HL-60 (cell line): ENCODE measurements around the gene TAS1R1.
A peak's percentile ranks its signal among the peaks of the same experiment; 100 is the strongest.
"Not testable (repeated sequence)": the region's sequence is repeated elsewhere in the genome, so short reads cannot be mapped to it uniquely, and the experiment has no call there.

Source experiments
- DNase-seq, 2 experiments: peaks; one replicate each; pipeline ENCODE4 v3.0.0-alpha.2; 2010 to 2020; ENCODE audit warnings: low read depth in 1 of 2, low spot score in 1 of 2
- H3K27ac ChIP-seq: fragments of 250-450 bp; sonication (Bioruptor Pico); replicated peaks from 2 replicates; pipeline ENCODE4 v1.5.1; 2020; ENCODE audit warnings: mild to moderate bottlenecking, moderate library complexity
- H3K27me3 ChIP-seq: fragments of 250-450 bp; sonication (Bioruptor Pico); 2 replicates; pipeline ENCODE4 v1.5.1; 2021; ENCODE audit warnings: mild to moderate bottlenecking, moderate library complexity; ENCODE audit not compliant: insufficient read depth, poor library complexity, severe bottlenecking
- H3K4me3 ChIP-seq: replicated peaks from 2 replicates; pipeline ENCODE4 v1.5.1; 2011; ENCODE audit warnings: mild to moderate bottlenecking, control low read depth, low read length; ENCODE audit not compliant: insufficient read depth
- GABPA ChIP-seq: IDR thresholded peaks from 2 replicates; pipeline ENCODE4 v1.6.1; 2012; ENCODE audit warnings: low read depth
- POLR2AphosphoS5 ChIP-seq: IDR thresholded peaks from 2 replicates; pipeline ENCODE4 v1.6.1; 2012; ENCODE audit warnings: low read depth
- SPI1 ChIP-seq: IDR thresholded peaks from 2 replicates; pipeline ENCODE4 v1.6.1; 2012; ENCODE audit warnings: low read depth, mild to moderate bottlenecking, borderline replicate concordance
- TF ChIP-seq, protein P1 (sequence below): IDR thresholded peaks from 2 replicates; pipeline ENCODE4 v1.6.1; 2012; ENCODE audit warnings: low read depth; ENCODE audit not compliant: insufficient replicate concordance
- TF ChIP-seq, protein P2 (sequence below): IDR thresholded peaks from one replicate; pipeline ENCODE4 v1.5.1; 2011; ENCODE audit warnings: low read length, control low read depth, inconsistent platforms; ENCODE audit not compliant: insufficient read depth

The TAS1R1 gene

GRCh38 chr1:6599141-6599975 lies 44.3 kb downstream of the TAS1R1 start:
- H3K27ac ChIP-seq = peak overlapping the region; percentile 81
- peak overlapping the region; percentile 93 for H3K4me3 ChIP-seq
- no peak for TF ChIP-seq POLR2AphosphoS5
- TF ChIP-seq, protein P1, sequence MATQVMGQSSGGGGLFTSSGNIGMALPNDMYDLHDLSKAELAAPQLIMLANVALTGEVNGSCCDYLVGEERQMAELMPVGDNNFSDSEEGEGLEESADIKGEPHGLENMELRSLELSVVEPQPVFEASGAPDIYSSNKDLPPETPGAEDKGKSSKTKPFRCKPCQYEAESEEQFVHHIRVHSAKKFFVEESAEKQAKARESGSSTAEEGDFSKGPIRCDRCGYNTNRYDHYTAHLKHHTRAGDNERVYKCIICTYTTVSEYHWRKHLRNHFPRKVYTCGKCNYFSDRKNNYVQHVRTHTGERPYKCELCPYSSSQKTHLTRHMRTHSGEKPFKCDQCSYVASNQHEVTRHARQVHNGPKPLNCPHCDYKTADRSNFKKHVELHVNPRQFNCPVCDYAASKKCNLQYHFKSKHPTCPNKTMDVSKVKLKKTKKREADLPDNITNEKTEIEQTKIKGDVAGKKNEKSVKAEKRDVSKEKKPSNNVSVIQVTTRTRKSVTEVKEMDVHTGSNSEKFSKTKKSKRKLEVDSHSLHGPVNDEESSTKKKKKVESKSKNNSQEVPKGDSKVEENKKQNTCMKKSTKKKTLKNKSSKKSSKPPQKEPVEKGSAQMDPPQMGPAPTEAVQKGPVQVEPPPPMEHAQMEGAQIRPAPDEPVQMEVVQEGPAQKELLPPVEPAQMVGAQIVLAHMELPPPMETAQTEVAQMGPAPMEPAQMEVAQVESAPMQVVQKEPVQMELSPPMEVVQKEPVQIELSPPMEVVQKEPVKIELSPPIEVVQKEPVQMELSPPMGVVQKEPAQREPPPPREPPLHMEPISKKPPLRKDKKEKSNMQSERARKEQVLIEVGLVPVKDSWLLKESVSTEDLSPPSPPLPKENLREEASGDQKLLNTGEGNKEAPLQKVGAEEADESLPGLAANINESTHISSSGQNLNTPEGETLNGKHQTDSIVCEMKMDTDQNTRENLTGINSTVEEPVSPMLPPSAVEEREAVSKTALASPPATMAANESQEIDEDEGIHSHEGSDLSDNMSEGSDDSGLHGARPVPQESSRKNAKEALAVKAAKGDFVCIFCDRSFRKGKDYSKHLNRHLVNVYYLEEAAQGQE = peak; percentile 39
- TF ChIP-seq SPI1 = peak; percentile 85
- peak in 1 of 2 experiments; percentile 92 for DNase-seq
- H3K27me3 ChIP-seq = no peaks in the 10 kb centered on the region

- DNase-seq, H3K27me3 ChIP-seq: not testable (repeated sequence)
- H3K4me3 ChIP-seq = peak overlapping the region; percentile 93
- peak overlapping the region; percentile 81 for H3K27ac ChIP-seq
Observed at GRCh38 chr1:6599991-6600390, 44.9 kb downstream of the TAS1R1 start.

GRCh38 chr1:6600410-6601048 lies 45.4 kb downstream of the TAS1R1 start:
- peak overlapping the region; percentile 81 for H3K27ac ChIP-seq
- DNase-seq = no peak

More at GRCh38 chr1:6600410-6601048, 45.4 kb downstream of the TAS1R1 start:
- Histone ChIP-seq H3K27me3 (no peaks in the 10 kb centered on the region), H3K4me3 (peak overlapping the region; percentile 93)
- TF ChIP-seq, protein P1 = no peak
- TF ChIP-seq SPI1 (no peak), POLR2AphosphoS5 (no peak; the same call in 1 of the 2 replicates), GABPA (no peak)
- TF ChIP-seq, protein P2, sequence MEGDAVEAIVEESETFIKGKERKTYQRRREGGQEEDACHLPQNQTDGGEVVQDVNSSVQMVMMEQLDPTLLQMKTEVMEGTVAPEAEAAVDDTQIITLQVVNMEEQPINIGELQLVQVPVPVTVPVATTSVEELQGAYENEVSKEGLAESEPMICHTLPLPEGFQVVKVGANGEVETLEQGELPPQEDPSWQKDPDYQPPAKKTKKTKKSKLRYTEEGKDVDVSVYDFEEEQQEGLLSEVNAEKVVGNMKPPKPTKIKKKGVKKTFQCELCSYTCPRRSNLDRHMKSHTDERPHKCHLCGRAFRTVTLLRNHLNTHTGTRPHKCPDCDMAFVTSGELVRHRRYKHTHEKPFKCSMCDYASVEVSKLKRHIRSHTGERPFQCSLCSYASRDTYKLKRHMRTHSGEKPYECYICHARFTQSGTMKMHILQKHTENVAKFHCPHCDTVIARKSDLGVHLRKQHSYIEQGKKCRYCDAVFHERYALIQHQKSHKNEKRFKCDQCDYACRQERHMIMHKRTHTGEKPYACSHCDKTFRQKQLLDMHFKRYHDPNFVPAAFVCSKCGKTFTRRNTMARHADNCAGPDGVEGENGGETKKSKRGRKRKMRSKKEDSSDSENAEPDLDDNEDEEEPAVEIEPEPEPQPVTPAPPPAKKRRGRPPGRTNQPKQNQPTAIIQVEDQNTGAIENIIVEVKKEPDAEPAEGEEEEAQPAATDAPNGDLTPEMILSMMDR = no peak
